Measurements from ENCODE around the gene EGLN2. TPM values are rescaled to one million over a fixed set of nuclear protein-coding genes. Genes with fewer than 3 reads are reported as not detected.

Gene EGLN2
- total and polyA plus RNA-seq, 9 of the 15 experiments (the other 6 are each of a cell fraction or from before 2014, with no cell fraction given), result 9.6 to 114 (median 71.0) TPM

- Histone ChIP-seq H3K27me3 (ENCODE audit: control insufficient read depth in 2 of 2, insufficient read depth in 2 of 2, low read length in 2 of 2) (no peaks in the 10 kb centered on the region), H3K36me3 (ENCODE audit: control insufficient read depth, insufficient read depth, low read length) (peaks cover 88% of the 10 kb centered on the region), H4K20me1 (replicated peaks; ENCODE audit: control insufficient read depth, insufficient read depth, low read length) (peaks cover 58% of the 10 kb centered on the region), H3K4me1 (replicated peaks in 1 of 2; ENCODE audit: control insufficient read depth in 2 of 2, insufficient read depth in 2 of 2, low read length in 2 of 2) (peaks cover 42 to 79% of the 10 kb centered on the region in 2 experiments), H3K79me2 (ENCODE audit: control insufficient read depth, insufficient read depth, low read length) (peaks cover 88% of the 10 kb centered on the region), H3K4me3 (no peak overlapping the region), H3K27ac (ENCODE audit: extremely low read depth, low read depth, low read length) (peak overlapping the region; percentile 53; the same call in 2 of the 3 replicates), H3K9me3 (replicated peaks; ENCODE audit: control insufficient read depth, insufficient read depth, low read depth, low read length) (no peaks in the 10 kb centered on the region), H3K4me2 (ENCODE audit: insufficient read depth, low read length) (0 out of 2 replicates have a peak overlapping the region, but pooled peaks have one; percentile 79), H2AFZ (ENCODE audit: low read depth, low read length) (no peak overlapping the region), H3K9me1 (ENCODE audit: control insufficient read depth, insufficient read depth, low read length) (peaks cover 24% of the 10 kb centered on the region), H3K9ac (ENCODE audit: insufficient read depth in 1 of 2, low read depth in 2 of 2, low read length in 2 of 2) (peak overlapping the region in 1 of 2 experiments; percentile 91; a peak in 2 of 4 replicates)
- intact Hi-C loops (cut with micrococcal nuclease) (no loop called here), in situ Hi-C loops (cut with MboI) (no loop called here)
- FAIRE-seq, result no peak
- no TSS peak for BruUV-seq (replicated peaks)
- 84% methylated on average over 6 of the region's 6 CpGs for WGBS (ENCODE audit: insufficient coverage, low coverage, missing lambda C conversion rate)
- ChIA-PET POLR2A (interaction anchor here (0.7 to 2.1 kb wide), 6 partner anchors 18 to 153 kb away, joined by 3 to 7 read pairs (median 3); partner anchors contain the start of genes ACTMAP and SNRPA), CTCF (ENCODE audit: low intra/inter-chr PET ratio) (no interaction called here)
- no peak; the same call in 2 of the 3 replicates for ATAC-seq
- peak in 3 of 4 experiments; percentile 29 to 63 (median 30) for DNase-seq (ENCODE audit: extremely low read depth in 1 of 4, low spot score in 3 of 4)
- TF ChIP-seq HOMEZ (CRISPR knock-in tag; IDR thresholded peaks at IDR 0.05) (no peak), NFIC (IDR thresholded peaks at IDR 0.05) (peak; percentile 19; the same call in 1 of the 2 replicates), MNT (conservative IDR thresholded peaks at IDR 0.05) (peak in 1 of 2 experiments; percentile 30; a peak in 1 of 4 replicates), SREBF2 (CRISPR knock-in tag; IDR thresholded peaks at IDR 0.05) (no peak), FOXP4 (CRISPR knock-in tag; IDR thresholded peaks at IDR 0.05; ENCODE audit: borderline replicate concordance) (no peak), RBFOX2 (IDR thresholded peaks at IDR 0.05; ENCODE audit: low read depth, low read length) (peak; percentile 44; the same call in 1 of the 2 replicates), SUPT5H (IDR thresholded peaks at IDR 0.05) (peak; percentile 48; the same call in 1 of the 2 replicates), NR4A1 (CRISPR knock-in tag; IDR thresholded peaks at IDR 0.05) (no peak), NR4A1 (tag; IDR thresholded peaks at IDR 0.05) (no peak), GABPB1 (CRISPR knock-in tag; IDR thresholded peaks at IDR 0.05) (no peak), ZNF655 (CRISPR knock-in tag; IDR thresholded peaks at IDR 0.05) (no peak), ZNF133 (CRISPR knock-in tag; IDR thresholded peaks at IDR 0.05) (no peak)
Observed at GRCh38 chr19:40803857-40804782, 5.1 kb downstream of the EGLN2 start.

Data from K562 (cell line).